Peyer's patch (tissue), 4 donors: ENCODE measurements around the gene KRT4.

Source experiments
- CTCF ChIP-seq, 6 experiments: fragments of 450-650 bp in 4 of 6; fragments of 200-600 bp in 2 of 6; sonication (generic) in 1 of 6; IDR thresholded peaks; one replicate each; pipeline ENCODE4 v1.5.1; 2017 to 2019; ENCODE audit warnings: antibody characterized with exemption in 6 of 6, mild to moderate bottlenecking in 3 of 6, moderate library complexity in 1 of 6
- POLR2A ChIP-seq, 2 donors: fragments of 450-650 bp; IDR thresholded peaks; one replicate each; pipeline ENCODE4 v1.5.1; 2017; ENCODE audit warnings: antibody characterized with exemption in 2 of 2, mild to moderate bottlenecking in 2 of 2, moderate library complexity in 2 of 2

DNA sequence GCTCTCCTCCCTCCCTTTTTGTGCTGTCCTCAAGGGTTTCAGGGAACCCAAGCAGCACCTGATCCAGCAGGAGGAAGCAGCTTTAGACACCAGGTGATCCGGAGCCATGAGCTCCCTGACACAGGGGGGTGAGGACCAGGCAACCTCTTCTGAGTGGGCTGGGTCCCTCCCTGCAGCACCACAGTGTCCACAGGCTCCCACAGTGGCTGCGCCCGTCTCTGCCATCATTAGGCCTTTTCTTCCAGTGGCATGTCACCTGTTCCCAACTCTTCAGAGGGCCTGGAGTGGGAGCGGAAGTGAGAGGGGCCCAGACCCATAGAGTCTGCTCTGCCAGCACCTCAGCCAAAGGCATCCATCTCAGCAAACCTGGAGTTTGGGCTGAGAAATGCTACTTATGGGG, 36.4 kb downstream of the KRT4 start:
- no peak for TF ChIP-seq CTCF (IDR thresholded peaks at IDR 0.05)
- TF ChIP-seq POLR2A (IDR thresholded peaks at IDR 0.05) = no peak
